ENCODE data around the gene LGR5. TPM values are rescaled to one million over a fixed set of nuclear protein-coding genes. Genes with fewer than 3 reads are reported as not detected.

The LGR5 gene
- total and polyA plus RNA-seq, 2 of the 13 experiments (the other 11 are each of a cell fraction or from before 2014, with no cell fraction given): 37.0 to 121 TPM

DNA sequence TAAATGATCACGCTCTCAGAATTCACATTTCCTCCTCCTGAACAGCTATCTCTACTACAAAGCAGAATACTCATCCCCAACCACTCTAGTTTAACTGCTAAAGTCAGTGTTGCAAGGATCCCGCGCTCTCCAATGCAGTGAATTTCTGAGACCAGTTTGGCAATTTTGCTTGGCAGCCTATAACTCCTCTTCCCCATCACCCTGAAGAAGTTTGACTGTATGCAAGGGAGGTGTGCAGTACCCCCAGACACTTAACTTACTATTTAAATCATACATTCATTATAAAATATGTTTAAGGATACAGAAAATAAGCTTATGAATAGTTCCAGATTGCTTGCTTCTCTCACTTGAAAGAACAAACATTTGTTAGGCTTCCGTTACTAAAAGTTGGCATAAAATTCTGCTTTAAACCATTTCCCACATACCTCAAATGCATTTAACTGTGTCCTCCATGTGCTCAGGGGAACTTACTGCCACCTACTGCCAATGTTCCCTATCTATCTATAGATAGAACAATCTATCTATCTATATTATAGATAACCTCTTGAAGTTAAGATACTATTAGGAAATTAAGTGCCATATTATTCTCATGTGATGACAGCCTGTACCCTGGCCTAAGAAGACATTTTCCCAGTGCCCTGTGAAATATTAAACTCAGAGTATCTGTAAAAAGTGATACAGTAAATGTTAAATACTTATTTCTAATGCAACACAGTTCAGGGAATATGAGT lies 2.4 kb downstream of the LGR5 start:
- Histone ChIP-seq H2AFZ (ENCODE audit: low read length) (no peak overlapping the region), H3K4me2 (ENCODE audit: low read depth, low read length) (peak overlapping the region; percentile 91), H3K79me2 (ENCODE audit: insufficient read depth, low read length) (peaks cover 75% of the 10 kb centered on the region), H3K27ac (ENCODE audit: extremely low read length, insufficient read depth, low read length) (peak overlapping the region; percentile 82), H3K9me3 (ENCODE audit: low read length) (peaks cover 6% of the 10 kb centered on the region; the same call in 1 of the 2 replicates), H3K36me3 (replicated peaks in 1 of 2; ENCODE audit: control insufficient read depth in 1 of 2, insufficient read depth in 2 of 2, low read length in 2 of 2) (peaks cover 3 to 10% of the 10 kb centered on the region in 2 experiments; a peak in 4 of 5 replicates), H4K20me1 (ENCODE audit: insufficient read depth, low read length) (peaks cover 21% of the 10 kb centered on the region), H3K27me3 (ENCODE audit: control insufficient read depth in 1 of 2, insufficient read depth in 2 of 2, low read length in 2 of 2) (no peaks in the 10 kb centered on the region; a peak in 2 of 5 replicates), H3K4me3 (replicated peaks in 1 of 3; ENCODE audit: insufficient read depth in 1 of 3, low read depth in 2 of 3, low read length in 3 of 3) (peak overlapping the region; percentile 90 to 97 (median 91)), H3K4me1 (ENCODE audit: insufficient read depth, low read length) (peaks cover 66% of the 10 kb centered on the region), H3K9ac (ENCODE audit: insufficient read depth, low read depth, low read length) (peak overlapping the region; percentile 89)
- ATAC-seq (no peak), FAIRE-seq (no peak), DNase-seq (ENCODE audit: low spot score) (no peak)
- 17% methylated on average over 4 of the region's 4 CpGs for WGBS (ENCODE audit: low lambda C conversion rate)
- POLR2A ChIA-PET: interaction anchor here (1.4 to 2.5 kb wide), 4 partner anchors 11 to 111 kb away, joined by 5 to 13 read pairs (median 9); no protein-coding TSS in a partner anchor
- BruUV-seq (replicated peaks): no TSS peak
- intact Hi-C loops (cut with micrococcal nuclease; ENCODE audit: unreplicated experiment): loop anchor here (1.0 to 10.0 kb wide), 5 partner anchors 27 to 305 kb away; no protein-coding TSS in a partner anchor
- in situ Hi-C loops (cut with HindIII; ENCODE audit: extremely low pct_ligation_motif_present, low pct_unique_long_range_greater_than_20kb): no loop called here
- CTCF ChIA-PET (ENCODE audit: low intra/inter-chr PET ratio, low total read pairs): interaction anchor here (2.2 kb wide), 1 partner anchor 26 kb away, joined by 17 read pairs; no protein-coding TSS in a partner anchor
- TF ChIP-seq MIXL1 (CRISPR knock-in tag; IDR thresholded peaks at IDR 0.05) (no peak), ZNF781 (CRISPR knock-in tag; IDR thresholded peaks at IDR 0.05; ENCODE audit: borderline replicate concordance, not compliant biosample characterization) (no peak), TARDBP (CRISPR knock-in tag; IDR thresholded peaks at IDR 0.05) (no peak), HNRNPK (IDR thresholded peaks at IDR 0.05; ENCODE audit: low read depth, low read length, poor library complexity, severe bottlenecking) (no peak), ZSCAN22 (CRISPR knock-in tag; IDR thresholded peaks at IDR 0.05) (no peak), WIZ (CRISPR knock-in tag; IDR thresholded peaks at IDR 0.05) (no peak), ZNF547 (CRISPR knock-in tag; IDR thresholded peaks at IDR 0.05) (no peak), PBX3 (CRISPR knock-in tag; IDR thresholded peaks at IDR 0.05; ENCODE audit: borderline replicate concordance) (no peak), FOXK2 (IDR thresholded peaks at IDR 0.05) (no peak), SATB2 (CRISPR knock-in tag; IDR thresholded peaks at IDR 0.05) (no peak), ZFP36L1 (CRISPR knock-in tag; IDR thresholded peaks at IDR 0.05) (no peak), ZNF101 (CRISPR knock-in tag; IDR thresholded peaks at IDR 0.05; ENCODE audit: borderline replicate concordance, low read depth) (no peak), ZNF331 (CRISPR knock-in tag; IDR thresholded peaks at IDR 0.05) (no peak), ZNF367 (CRISPR knock-in tag; IDR thresholded peaks at IDR 0.05; ENCODE audit: borderline replicate concordance) (no peak), STAG1 (CRISPR knock-in tag; IDR thresholded peaks at IDR 0.05) (peak; percentile 23; the same call in 1 of the 2 replicates), SALL2 (CRISPR knock-in tag; IDR thresholded peaks at IDR 0.05) (no peak), ZNF570 (CRISPR knock-in tag; IDR thresholded peaks at IDR 0.05; ENCODE audit: borderline replicate concordance) (no peak), CREB1 (IDR thresholded peaks at IDR 0.05) (no peak), CREB1 (CRISPR knock-in tag; IDR thresholded peaks at IDR 0.05) (no peak), ZNF703 (CRISPR knock-in tag; IDR thresholded peaks at IDR 0.05; ENCODE audit: borderline replicate concordance) (no peak)
- TF ChIP-seq, protein P1, sequence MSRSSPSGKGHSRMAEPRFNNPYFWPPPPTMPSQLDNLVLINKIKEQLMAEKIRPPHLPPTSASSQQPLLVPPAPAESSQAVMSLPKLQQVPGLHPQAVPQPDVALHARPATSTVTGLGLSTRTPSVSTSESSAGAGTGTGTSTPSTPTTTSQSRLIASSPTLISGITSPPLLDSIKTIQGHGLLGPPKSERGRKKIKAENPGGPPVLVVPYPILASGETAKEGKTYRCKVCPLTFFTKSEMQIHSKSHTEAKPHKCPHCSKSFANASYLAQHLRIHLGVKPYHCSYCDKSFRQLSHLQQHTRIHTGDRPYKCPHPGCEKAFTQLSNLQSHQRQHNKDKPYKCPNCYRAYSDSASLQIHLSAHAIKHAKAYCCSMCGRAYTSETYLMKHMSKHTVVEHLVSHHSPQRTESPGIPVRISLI (CRISPR knock-in tag; IDR thresholded peaks at IDR 0.05; ENCODE audit: borderline replicate concordance): no peak
